IPS DF 4.7 (cell line): ENCODE data around the gene RET.

Experiments
- DNase-seq: peaks from one replicate; pipeline ENCODE4 v3.0.0-alpha.2; 2013; ENCODE audit warnings: low spot score; ENCODE audit errors: extremely low read depth

Gene RET

GRCh38 chr10:43166207-43166879, 89.5 kb downstream of the RET start:
- no peak for DNase-seq

DNA sequence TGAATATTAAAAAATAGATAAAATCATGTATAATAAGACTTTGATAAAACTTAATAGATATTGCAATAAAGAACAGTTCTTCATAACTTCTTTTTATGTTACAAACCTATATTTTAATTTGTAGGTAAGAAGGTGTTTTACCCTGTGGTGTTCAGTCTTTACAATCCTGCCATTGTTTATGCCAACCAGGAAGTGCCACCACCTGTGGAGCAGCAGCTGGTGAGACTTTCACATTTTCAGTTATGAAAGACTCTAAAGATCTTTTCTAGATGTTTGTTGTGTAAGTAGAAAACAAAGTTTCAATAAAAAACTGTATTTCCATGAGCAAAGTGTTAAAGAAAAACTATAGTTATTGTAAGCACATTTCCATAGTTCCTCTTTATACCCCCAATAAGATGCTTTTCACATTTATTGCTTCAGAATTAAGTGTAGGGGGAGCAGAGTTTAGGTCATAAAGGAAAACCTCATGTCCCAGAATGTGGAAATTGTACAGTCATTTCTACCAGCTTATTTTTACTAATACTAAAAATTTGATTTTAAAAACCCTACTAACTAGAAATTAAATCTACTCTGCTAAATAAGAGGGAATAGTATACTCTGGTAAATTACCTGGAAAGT, 90.1 kb downstream of the RET start:
- DNase-seq, result no peak

DNA sequence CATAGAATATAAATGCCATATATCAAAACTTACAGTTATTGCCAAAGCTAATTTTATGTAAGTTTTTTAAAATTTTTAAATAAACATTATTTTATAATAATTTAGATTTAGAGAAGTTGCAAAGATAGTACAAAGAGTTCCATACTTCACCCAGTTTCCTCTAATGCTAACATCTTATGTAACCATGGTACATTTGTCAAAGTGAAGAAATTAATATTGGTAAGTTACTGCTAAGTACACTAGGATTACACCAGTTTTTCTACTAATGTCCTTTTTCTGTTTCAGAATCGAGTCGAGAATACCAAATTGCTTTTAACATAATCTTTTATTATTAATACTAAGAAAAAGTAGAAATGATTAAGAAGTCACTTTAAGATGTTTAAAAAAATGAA, 90.6 kb downstream of the RET start:
- no peak for DNase-seq

- DNase-seq, result no peak
Observed at GRCh38 chr10:43170491-43170890, 93.6 kb downstream of the RET start.

- DNase-seq, result no peak
Observed at GRCh38 chr10:43172645-43173044, 95.8 kb downstream of the RET start.

- DNase-seq, result no peak
Observed at GRCh38 chr10:43173120-43173519, 96.3 kb downstream of the RET start.

DNA sequence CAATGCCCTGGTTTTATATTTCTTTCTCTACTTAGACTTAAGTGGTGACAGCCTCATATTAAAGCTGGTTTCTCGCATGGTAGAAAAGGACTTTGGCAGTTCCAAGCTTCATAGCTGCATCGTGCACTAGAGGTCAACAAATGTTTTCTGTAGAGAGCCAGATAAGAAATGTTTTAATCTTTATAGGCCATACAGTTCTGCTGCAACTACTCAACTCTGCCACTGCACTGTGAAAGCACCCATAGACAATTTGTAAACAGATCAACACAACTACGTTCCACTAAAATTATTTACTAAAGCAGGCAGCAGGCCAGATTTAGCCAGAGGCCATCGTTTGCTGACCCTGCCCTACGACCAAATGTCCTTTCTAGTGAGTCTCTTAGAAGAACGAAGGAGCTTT, 98.1 kb downstream of the RET start:
- no peak for DNase-seq

DNA sequence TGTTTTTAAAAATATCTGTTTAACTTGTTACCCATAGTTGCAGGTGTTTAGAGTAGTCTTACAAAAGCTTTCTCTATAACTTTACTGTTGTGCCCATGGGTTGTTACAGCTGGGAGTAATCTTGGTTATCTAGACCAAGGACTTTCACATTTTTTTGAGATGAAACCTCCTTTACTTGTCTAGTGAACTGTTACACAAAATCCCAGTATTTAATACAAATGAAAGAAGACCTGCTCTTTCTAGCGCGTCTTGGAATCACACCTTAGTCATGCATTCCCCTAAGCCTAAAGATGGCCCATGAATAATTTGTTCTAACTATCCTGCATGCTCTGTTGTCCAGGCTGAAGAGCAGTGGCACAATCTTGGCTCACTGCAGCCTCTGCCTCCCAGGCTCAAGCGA, 99.4 kb downstream of the RET start:
- no peak for DNase-seq

DNA sequence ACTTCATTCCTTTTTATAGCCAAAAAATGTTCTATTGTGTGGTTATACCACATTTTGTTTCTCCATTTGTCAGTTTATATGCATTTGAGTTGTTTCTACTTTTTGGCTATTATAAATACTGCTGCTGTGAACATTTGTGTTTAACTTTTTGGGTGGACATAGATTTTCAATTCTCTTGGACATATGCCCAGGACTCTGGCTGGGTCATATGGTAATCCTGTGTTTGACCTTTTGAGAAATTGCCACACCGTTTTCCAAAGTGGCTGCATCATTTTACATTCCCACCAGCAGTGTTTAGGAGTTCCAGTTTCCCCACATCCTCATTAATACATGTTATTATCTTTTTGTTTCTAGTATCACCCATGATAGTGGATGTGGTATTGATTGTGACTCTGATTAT, 100.7 kb downstream of the RET start:
- DNase-seq, result no peak
